Inflammatory macrophage treated with lipopolysaccharide for 4 hours (primary cell): ENCODE measurements around the gene ATF6B.
"Not testable (repeated sequence)": the region's sequence is repeated elsewhere in the genome, so short reads cannot be mapped to it uniquely, and the experiment has no call there.

ENCODE experiments used
- DNase-seq: peaks from one replicate; pipeline ENCODE4 v3.0.0-alpha.2; 2020

The ATF6B gene

DNA sequence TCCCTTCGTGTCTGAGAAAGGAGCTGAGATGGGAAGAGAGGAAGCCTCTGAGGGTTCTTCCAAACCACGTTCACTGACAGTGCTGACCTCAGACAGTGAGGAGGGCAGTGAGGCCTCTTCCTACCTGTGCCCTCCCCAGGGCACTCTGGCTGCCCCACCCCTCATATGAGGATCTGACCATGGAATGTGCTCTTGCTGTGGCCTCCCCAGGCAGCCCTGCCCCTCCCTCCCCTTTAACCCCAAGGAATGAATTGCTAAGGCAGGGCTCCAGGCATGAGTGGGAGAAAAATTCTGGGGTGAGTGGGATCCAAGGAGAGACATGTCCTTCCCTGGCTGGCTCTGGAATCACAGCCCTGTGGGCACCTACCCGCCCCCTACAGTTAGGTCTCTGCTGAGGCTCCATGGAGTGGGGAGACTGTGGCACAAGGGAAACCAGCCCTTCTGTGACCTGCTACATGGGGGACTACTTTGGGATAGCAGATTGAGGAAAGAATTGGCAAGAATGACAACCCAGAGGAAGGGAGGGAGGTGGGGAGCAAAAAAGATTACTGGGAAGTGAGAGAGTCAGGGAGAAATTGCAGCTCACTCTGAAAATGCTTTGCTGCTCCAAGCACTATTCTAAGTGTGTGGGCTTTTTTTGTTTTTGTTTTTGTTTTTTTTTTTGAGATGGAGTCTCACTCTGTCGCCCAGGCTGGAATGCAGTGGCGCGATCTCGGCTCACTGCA, 48.3 kb downstream of the ATF6B start:
- no peak for DNase-seq

DNA sequence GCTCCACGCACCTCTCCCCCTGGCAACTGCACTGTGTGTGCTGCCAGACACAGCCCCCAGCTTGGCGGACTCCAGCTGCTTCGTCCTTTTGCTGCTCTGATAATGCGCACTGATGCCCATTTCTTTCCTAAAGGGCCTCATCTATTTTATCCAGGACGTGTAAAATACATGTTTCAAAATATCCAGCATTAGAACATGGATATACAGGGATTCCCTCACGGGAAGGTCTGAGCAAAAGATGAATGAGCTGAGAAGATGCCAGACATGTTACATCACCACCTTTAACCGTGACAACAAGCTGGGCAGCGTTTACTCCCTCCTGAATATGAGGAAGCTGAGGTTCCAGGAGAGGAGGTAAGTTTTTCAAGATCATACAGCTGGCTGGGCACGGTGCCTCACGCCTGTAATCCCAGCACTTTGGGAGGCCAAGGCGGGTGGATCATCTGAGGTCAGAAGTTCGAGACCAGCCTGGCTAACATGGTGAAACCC, 51.7 kb downstream of the ATF6B start:
- no peak for DNase-seq

DNA sequence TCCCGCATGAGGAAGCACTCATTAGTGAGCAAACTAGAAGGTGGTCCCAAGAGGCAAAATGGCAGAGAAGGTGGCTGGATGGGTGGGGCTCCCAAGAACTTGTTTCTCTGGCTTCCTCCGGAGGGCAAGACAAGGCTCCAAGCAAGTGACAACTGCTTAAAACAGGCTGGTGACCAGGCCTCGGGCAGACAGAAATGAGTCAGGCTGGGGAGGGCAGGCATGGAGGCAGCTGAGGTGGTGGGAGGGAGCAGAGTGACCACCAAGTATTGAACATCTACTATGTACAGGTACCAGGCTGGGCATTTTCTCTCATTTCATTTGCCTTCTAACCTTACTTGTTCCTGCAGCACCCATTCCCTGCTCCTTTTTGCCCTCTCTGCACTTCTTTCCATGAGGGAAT, 52.3 kb downstream of the ATF6B start:
- no peak for DNase-seq

DNA sequence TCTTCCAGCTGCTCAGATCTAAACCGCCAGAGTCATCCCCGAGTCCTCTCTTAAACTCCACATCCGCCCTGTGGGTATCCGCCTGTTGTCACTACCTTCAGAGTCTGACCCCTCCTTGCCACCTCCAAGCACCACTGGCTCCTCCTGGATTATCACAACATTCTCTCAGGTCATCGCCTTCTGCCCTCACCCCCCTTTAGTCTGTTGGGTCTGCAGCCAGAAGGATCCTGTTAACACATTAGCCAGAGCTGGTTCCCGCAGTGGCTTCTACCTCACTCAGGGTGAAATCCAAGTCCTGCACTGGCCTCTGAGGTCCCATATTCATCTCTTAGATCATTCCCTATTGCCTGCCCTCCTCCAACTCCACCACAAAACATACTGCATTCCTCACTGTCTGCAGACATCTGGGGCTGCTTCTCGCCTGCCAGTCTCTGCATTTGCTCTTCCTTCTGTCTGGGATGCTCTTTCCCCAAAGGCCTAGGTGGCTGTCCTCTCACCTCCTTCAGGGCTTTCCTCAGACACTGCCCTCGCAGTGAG, 53.0 kb downstream of the ATF6B start:
- no peak for DNase-seq

DNA sequence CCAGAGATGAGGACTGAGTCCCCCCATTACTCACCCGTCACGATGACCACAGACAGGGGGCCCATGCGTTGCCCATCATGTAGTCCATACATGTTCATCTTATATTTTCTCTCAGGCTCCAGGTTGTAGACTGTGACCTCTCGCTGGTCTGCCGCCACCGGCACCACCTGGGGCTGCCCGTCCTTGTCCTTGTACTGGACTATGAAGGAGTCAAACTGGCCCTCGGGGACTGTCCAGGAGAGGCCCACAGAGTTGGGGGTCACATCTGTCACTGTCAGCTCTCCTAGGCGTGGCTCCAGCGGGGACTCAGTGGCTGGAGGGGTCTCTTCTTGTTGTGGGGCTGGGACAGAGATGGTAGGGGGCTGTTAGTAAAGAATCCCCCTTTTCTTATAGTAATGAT, 54.4 kb downstream of the ATF6B start:
- DNase-seq, result no peak

DNA sequence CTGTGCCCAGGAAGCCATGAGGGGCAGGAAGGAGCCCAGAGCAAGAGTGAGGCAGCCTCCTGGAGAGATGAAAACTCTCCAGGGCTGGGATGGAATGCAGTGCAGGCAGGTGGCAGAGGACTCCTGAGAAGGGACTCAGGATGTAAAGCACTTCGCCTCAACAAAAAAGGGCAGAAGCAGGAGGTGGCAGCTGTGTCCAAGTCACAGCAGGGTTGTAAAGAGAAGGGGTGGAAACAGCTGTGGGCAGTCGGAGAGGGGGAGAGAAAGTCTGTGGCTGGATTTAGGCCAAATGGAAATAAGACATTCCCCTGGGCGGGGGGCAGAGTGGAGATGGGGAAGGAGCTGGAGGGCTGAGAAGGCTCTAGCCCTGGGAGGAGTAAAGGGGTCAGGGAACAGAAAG, 54.9 kb downstream of the ATF6B start:
- DNase-seq, result no peak

DNA sequence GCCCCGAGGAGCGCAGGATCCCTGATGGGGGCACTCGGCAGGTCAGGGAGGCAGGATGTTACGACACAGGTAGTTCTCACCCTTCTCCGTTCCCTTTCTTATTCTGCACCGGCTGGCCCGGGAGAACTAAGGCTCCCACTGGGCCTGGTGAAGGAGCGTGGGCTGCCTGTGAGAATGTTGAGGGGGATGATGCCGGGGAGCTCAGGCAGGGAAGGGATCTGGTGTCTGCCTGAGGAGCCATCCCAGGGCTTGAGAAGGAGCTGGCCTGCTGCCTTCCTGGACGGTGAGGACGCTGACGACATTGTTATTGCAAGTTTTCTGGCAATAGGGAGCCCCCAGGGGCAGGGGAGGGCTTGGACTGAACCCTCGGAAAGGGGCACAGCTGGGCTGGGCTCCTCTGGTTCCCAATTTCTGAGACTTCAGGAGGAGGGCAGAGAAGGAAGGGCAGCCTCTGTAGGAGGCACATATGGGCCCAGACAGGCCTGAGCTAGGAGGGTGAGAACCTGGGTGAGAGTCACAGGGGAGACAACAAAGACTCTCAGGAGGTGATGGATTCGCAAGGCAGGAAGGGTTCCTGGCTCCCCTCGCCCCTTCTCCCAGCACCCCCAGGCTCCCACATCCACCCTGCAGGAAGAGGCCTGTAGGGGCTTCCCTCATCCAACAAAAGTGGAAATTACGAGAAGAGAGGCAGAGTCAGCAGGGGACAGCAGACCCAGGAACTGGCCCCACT, 57.1 kb downstream of the ATF6B start:
- no peak for DNase-seq

DNA sequence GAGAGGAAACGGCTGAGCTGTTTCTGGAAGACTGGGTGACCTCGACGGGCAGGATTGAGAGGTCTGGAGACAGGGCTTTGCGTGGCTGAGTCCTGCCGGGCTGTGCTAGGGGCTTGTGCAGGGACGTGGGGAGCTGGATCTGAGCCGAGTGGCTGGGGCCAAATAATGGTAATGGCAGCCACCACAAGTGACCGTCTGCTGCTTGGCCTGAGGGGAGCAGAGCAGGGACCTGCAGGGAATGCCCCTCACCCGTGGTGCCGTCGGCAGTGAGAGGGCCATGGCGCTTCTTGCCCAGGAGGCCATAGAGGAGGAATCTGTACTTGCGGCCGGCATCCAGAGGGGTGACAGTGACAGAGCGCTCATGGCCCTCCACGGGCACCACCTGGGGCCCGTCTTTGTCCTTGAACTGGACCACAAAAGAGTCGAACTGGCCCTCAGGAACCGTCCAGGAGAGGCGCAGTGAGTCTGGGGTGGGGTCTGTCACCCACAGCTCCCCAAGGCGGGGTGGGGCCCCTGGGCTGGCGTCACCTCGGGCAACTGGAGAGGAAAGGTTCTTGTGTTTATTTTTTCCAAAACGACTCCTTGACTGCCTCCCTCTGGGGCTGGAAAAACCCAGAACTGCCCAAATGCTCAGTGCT, 58.0 kb downstream of the ATF6B start:
- DNase-seq, result no peak

DNA sequence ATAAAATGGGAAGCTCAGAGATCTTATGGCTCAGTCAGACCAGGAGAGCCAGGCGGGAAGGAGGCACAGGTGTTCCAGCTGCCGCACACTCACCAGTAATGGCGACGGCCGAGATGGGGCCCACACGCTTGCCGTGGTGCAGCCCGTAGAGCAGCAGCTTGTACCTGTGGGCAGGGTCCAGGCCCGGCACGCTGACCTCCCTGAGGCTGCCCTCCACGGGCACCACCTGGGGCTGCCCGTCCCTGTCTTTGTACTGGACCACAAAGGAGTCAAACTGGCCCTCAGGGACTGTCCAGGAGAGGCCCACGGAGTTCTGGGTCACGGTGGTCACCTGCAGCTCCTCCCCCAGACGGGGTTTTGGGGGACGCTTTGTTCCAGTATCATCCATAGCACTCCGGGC, 58.6 kb downstream of the ATF6B start:
- DNase-seq, result no peak

DNA sequence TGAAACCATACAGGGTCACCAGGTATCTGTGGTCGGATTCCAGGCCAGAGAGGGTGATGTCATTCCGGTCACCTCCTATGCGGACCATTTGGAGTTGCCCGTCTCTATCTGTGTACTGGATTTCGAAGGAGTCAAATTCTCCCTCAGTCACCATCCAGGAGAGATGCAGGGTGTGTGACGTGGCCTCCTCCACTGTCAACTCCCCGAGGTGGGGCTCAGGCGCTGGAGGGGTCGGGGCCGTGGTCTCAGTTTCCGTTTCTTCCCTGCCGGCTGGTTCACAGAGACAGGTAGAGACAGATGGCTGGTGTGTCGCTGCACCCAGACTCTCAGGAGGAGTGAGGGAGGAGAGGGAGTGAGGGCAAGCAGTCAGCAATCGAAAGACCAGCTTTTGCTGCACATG, 59.2 kb downstream of the ATF6B start:
- no peak for DNase-seq

DNA sequence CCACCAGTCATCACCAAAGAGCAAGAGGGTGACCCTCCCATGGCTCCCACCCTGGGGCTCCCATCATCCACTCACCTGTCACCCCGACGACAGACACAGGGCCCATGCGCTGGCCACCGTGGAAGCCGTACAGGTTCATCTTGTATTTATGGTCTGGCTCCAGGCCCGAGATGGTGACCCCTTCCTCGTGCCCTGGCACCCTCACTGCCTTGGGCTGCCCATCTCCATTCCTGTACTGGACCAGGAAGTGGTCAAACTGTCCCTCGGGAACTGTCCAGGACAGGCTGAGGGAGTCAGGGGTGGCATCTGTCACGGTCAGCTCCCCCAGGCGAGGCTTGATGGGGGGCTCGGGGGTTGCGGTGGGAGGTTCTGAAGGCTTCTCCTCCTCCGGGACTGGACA, 59.7 kb downstream of the ATF6B start:
- DNase-seq, result not testable (repeated sequence)

DNA sequence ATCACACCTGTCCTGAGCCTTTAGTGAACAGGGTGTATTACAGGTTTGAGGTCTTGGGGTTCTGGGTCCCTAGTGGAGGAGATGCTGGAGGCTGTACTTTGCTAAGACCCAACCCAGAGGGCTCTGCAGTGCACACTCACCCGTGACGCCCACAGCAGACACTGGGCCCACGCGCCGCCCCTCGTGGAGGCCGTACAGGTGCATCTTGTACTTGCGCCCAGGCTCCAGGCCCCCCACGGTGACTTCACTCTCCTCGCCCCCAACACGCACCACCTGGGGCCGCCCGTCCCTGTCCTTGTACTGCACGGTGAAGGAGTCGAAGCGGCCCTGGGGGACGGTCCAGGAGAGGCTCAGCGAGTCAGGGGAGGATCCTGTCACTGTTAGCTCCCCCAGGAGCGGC, 60.5 kb downstream of the ATF6B start:
- DNase-seq, result not testable (repeated sequence)
